AG04450 (cell line): Measurements from ENCODE around the gene CTNNBL1. TPM values are rescaled to one million over a fixed set of nuclear protein-coding genes. Genes with fewer than 3 reads are reported as not detected.

ENCODE experiments used
- CTCF ChIA-PET: fragments of 300-600, 350-600 bp; formaldehyde crosslinking; extraction: SDS; loops from one replicate; lab custom pipeline; 2022; ENCODE audit warnings: antibody characterized with exemption, inconsistent platforms; lab: Charles Lee
- POLR2A ChIA-PET: fragments of 350-600 bp; formaldehyde crosslinking; extraction: SDS; loops from one replicate; lab custom pipeline; 2021; ENCODE audit warnings: antibody characterized with exemption, inconsistent platforms; lab: Yijun Ruan, JAX
- DNase-seq: peaks from one replicate; pipeline ENCODE4 v3.0.0-alpha.2; 2011; ENCODE audit warnings: low read depth, low spot score
- H3K27ac ChIP-seq: one replicate; pipeline ENCODE4 v1.5.1; 2012; ENCODE audit warnings: low read depth, low read length, control low read depth
- H3K27me3 ChIP-seq: one replicate; pipeline ENCODE4 v1.6.0; 2012; ENCODE audit warnings: low read length; ENCODE audit not compliant: control insufficient read depth, insufficient read depth
- H3K4me3 ChIP-seq: 2 replicates; pipeline ENCODE4 v1.5.1; 2011; ENCODE audit warnings: mild to moderate bottlenecking, low read depth, low read length, control low read depth
- H3K9me3 ChIP-seq: 2 replicates; pipeline ENCODE4 v1.5.1; 2012; ENCODE audit warnings: low read length; ENCODE audit not compliant: control insufficient read depth, insufficient read depth
- polyA plus RNA-seq: library from polyadenylated mRNA; depleted of rRNA; stranded (reverse); fragments of >200 nt; gene quantifications from 2 replicates; pipeline ENCODE4 v1.2.3, GENCODE V29; 2011
- TF ChIP-seq, protein P1 (sequence below): IDR thresholded peaks from 2 replicates; pipeline ENCODE4 v1.5.1; 2011; ENCODE audit warnings: low read depth, low read length, control low read depth, inconsistent platforms

Gene CTNNBL1
- polyA plus RNA-seq, 1 experiment: 27.1 TPM

DNA sequence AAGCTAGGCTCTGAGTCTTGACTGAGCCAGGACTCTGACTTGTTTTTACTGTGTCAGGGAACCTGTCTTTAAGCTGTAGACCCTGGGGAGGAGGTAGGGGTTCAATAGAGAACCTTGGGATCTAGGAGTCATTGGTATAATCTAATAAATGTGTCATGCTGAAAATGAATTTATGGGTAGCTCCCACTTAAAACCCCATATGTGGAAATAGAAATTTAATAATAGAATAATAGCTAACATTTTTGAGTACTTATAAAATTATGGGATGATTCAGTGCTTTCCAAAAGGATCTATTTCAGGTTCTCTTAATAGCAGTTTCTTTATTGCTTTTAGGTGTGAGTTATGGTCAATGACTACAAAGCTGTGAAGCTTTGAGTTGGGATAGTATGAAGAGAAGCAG, 41.7 kb downstream of the CTNNBL1 start:
- Histone ChIP-seq H3K4me3 (no peak overlapping the region), H3K27ac (no peak overlapping the region), H3K9me3 (no peaks in the 10 kb centered on the region), H3K27me3 (no peaks in the 10 kb centered on the region)
- DNase-seq: no peak
- TF ChIP-seq, protein P1, sequence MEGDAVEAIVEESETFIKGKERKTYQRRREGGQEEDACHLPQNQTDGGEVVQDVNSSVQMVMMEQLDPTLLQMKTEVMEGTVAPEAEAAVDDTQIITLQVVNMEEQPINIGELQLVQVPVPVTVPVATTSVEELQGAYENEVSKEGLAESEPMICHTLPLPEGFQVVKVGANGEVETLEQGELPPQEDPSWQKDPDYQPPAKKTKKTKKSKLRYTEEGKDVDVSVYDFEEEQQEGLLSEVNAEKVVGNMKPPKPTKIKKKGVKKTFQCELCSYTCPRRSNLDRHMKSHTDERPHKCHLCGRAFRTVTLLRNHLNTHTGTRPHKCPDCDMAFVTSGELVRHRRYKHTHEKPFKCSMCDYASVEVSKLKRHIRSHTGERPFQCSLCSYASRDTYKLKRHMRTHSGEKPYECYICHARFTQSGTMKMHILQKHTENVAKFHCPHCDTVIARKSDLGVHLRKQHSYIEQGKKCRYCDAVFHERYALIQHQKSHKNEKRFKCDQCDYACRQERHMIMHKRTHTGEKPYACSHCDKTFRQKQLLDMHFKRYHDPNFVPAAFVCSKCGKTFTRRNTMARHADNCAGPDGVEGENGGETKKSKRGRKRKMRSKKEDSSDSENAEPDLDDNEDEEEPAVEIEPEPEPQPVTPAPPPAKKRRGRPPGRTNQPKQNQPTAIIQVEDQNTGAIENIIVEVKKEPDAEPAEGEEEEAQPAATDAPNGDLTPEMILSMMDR: no peak
- ChIA-PET CTCF (interaction anchor here (0.9 kb wide), 1 partner anchor 14 kb away, joined by 3 read pairs; no protein-coding TSS in a partner anchor), POLR2A (no interaction called here)

DNA sequence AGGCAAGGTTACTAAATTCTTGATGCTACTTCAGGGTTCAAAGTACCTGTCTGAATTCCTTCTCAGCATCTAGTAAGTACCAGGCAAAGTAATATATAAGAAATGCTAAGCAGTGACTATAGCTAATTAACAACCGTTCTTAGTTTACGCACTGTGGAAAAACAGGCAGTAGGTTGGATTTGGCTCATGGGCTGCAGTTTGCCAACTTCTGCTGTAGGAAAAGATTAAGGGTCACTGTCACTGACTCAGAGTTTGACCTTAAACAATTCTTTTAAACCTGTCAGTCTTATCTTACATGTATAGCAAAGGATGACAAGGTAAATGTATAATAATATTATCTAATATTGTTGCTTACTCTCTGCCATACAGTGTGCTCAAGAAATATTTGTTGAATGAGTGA, 42.3 kb downstream of the CTNNBL1 start:
- no peak overlapping the region for H3K4me3 ChIP-seq
- no peak overlapping the region for H3K27ac ChIP-seq
- H3K9me3 ChIP-seq: no peaks in the 10 kb centered on the region
- CTCF ChIA-PET: interaction anchor here (0.9 kb wide), 1 partner anchor 14 kb away, joined by 3 read pairs; no protein-coding TSS in a partner anchor
- POLR2A ChIA-PET: no interaction called here
- no peaks in the 10 kb centered on the region for H3K27me3 ChIP-seq
- TF ChIP-seq, protein P1: no peak
- no peak for DNase-seq

DNA sequence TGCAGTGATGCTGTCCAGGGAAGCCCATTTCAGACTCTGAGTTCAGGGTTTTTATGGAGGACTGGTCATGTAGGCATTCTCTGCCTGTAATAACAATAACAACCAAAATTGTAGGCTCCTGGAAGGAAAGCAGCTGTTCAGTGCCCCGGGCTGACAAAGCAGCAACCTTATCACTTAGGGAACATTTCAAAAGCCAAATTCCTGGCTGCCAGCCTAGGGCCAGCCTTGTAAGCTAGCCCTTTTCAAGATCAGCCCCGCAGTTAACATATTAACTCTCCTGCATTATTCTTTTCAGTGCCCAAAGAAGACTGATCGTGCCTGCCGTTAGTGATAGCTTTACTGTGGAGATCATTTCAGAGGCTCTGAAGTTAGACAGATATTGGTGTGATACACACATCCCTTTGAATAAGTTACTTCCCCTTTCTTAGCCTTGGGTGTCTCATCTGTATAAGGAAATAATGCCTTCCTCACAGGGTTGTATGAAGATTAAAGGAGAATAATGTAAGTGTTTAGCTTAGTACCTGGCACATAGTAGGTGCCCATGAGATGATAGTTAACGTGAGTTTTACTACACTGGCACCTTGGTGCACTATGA, 44.1 kb downstream of the CTNNBL1 start:
- POLR2A ChIA-PET: no interaction called here

DNA sequence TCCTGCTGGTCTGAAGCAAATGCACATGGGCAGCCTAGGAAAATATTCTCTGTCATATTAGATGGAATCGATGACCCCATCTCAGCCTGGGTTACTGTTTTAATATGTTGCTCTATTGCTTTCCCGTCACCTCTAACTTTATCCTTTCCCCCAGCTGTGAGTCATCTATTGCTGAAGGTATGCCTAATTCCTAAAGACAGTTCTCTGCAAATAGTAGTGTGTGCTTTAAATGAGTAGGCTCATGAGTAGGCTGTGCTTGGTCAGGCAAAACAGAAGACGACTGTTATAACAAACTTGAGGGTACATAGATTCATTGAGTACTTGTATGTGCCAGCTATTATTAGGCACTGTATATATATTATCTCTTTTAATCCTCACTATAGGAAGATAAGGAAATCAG, 47.2 kb downstream of the CTNNBL1 start:
- TF ChIP-seq, protein P1: no peak
- ChIA-PET CTCF (interaction anchor here (0.6 kb wide), 1 partner anchor 1538 kb away, joined by 3 read pairs; no protein-coding TSS in a partner anchor), POLR2A (no interaction called here)
- no peak overlapping the region for H3K27ac ChIP-seq
- no peak overlapping the region for H3K4me3 ChIP-seq
- H3K27me3 ChIP-seq: no peaks in the 10 kb centered on the region
- no peak for DNase-seq
- H3K9me3 ChIP-seq: no peaks in the 10 kb centered on the region

More for the DNA sequence above, 44.1 kb downstream of the CTNNBL1 start:
- CTCF ChIA-PET: no interaction called here
- Histone ChIP-seq H3K27ac (no peak overlapping the region), H3K9me3 (no peaks in the 10 kb centered on the region), H3K4me3 (no peak overlapping the region), H3K27me3 (no peaks in the 10 kb centered on the region)
- DNase-seq: no peak
- TF ChIP-seq, protein P1: no peak

DNA sequence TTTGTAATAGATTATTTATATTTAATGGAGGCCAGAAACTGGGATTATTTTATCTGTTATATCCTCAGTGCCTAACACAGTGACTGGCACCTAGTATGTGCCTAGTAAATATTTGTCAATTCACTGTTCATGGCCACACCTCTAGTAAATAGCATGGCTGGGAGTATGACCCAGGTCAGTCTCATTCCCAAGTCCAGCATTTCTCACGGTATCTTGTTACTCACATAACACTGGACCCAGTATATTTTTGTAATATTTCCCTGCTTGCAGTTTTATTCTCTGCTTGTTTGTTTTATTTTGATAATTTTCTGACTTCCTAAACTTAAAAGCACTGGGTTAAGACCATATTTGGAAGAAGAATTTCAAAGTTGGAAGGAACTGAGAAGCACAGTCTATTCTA, 47.7 kb downstream of the CTNNBL1 start:
- Histone ChIP-seq H3K9me3 (no peaks in the 10 kb centered on the region), H3K27me3 (no peaks in the 10 kb centered on the region), H3K27ac (no peak overlapping the region), H3K4me3 (no peak overlapping the region)
- CTCF ChIA-PET: interaction anchor here (0.6 kb wide), 1 partner anchor 1539 kb away, joined by 3 read pairs; no protein-coding TSS in a partner anchor
- TF ChIP-seq, protein P1: no peak
- DNase-seq: no peak
- POLR2A ChIA-PET: no interaction called here
